Dermis microvascular lymphatic vessel endothelial cell (primary cell): ENCODE measurements around the gene SARDH. TPM values are rescaled to one million over a fixed set of nuclear protein-coding genes. Genes with fewer than 3 reads are reported as not detected.
"Not testable (repeated sequence)": the region's sequence is repeated elsewhere in the genome, so short reads cannot be mapped to it uniquely, and the experiment has no call there.

ENCODE experiments used
- DNase-seq, 2 donors: peaks; one replicate each; pipeline versions ENCODE4 v3.0.0 to v3.0.0-alpha.2; 2010; ENCODE audit warnings: low read depth in 2 of 2
- total RNA-seq: library from RNA; depleted of rRNA; stranded (reverse); fragments of >200 nt; gene quantifications from 2 replicates; pipeline ENCODE4 v1.2.1, GENCODE V29; 2014

Gene SARDH
- total RNA-seq, 1 donor from 2014 or later: under 0.01 TPM

- DNase-seq: no peak
Observed at GRCh38 chr9:133759946-133760345, 21.8 kb upstream of the SARDH start.

GRCh38 chr9:133759146-133759900 lies 21.2 kb upstream of the SARDH start:
- DNase-seq: no peak

GRCh38 chr9:133758228-133758627 lies 20.1 kb upstream of the SARDH start:
- no peak for DNase-seq

GRCh38 chr9:133754688-133755227 lies 16.6 kb upstream of the SARDH start:
- DNase-seq: no peak

GRCh38 chr9:133754187-133754586 lies 16.0 kb upstream of the SARDH start:
- DNase-seq: no peak

GRCh38 chr9:133752739-133753446 lies 14.7 kb upstream of the SARDH start:
- no peak for DNase-seq

- DNase-seq: no peak
Observed at GRCh38 chr9:133750982-133751649, 13.0 kb upstream of the SARDH start.

GRCh38 chr9:133747309-133747708 lies 9.2 kb upstream of the SARDH start:
- no peak for DNase-seq

GRCh38 chr9:133744528-133744927 lies 6.4 kb upstream of the SARDH start:
- DNase-seq: not testable (repeated sequence)

- peak; percentile 24 to 71 for DNase-seq
Observed at GRCh38 chr9:133742849-133743444, 4.8 kb upstream of the SARDH start.

GRCh38 chr9:133742251-133742650 lies 4.1 kb upstream of the SARDH start:
- no peak for DNase-seq

- no peak for DNase-seq
Observed at GRCh38 chr9:133741716-133742115, 3.6 kb upstream of the SARDH start.

GRCh38 chr9:133740911-133741310 lies 2.8 kb upstream of the SARDH start:
- DNase-seq: no peak

- no peak for DNase-seq
Observed at GRCh38 chr9:133739408-133740280, 1.5 kb upstream of the SARDH start.

GRCh38 chr9:133738640-133739225 lies 581 bp upstream of the SARDH start:
- DNase-seq: no peak

- DNase-seq: no peak
Observed at GRCh38 chr9:133737071-133737773, 930 bp downstream of the SARDH start.

- no peak for DNase-seq
Observed at GRCh38 chr9:133735931-133736330, 2.2 kb downstream of the SARDH start.

GRCh38 chr9:133735415-133735775 lies 2.8 kb downstream of the SARDH start:
- no peak for DNase-seq

GRCh38 chr9:133734590-133735414 lies 3.4 kb downstream of the SARDH start:
- DNase-seq: no peak
